Kidney glomerular epithelial cell (primary cell): ENCODE data around the gene SUSD2.
"Not testable (repeated sequence)": the region's sequence is repeated elsewhere in the genome, so short reads cannot be mapped to it uniquely, and the experiment has no call there.

ENCODE experiments used
- DNase-seq: peaks from one replicate; lab custom pipeline; 2025; lab: John Stamatoyannopoulos, UW

SUSD2 gene

DNA sequence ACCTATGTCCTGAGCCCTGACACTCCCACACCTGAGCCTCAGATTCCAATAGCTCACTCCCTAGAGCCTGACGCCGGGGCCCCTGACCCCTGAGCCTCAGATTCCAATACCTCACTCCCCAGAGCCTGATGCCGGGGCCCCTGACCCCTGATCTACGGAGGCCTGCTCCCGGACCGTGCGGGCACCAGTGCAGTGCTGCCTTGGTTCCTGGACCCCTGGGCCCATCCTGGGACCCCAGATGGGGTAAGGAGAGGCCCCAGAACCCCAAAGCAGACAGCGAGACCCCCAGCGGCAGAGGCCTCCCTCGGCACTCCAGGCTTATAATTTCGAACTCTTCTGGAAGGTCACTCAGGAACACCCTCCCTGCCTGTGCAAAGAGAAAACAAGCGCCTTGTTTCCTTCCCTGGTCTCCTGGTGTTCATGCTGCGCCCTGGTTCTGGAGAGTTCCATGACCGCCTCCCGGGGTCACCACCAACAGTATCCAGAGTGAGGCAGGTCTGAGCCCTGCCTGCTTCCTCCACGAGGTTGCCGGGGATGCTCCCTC, 7.5 kb downstream of the SUSD2 start:
- no peak for DNase-seq

DNA sequence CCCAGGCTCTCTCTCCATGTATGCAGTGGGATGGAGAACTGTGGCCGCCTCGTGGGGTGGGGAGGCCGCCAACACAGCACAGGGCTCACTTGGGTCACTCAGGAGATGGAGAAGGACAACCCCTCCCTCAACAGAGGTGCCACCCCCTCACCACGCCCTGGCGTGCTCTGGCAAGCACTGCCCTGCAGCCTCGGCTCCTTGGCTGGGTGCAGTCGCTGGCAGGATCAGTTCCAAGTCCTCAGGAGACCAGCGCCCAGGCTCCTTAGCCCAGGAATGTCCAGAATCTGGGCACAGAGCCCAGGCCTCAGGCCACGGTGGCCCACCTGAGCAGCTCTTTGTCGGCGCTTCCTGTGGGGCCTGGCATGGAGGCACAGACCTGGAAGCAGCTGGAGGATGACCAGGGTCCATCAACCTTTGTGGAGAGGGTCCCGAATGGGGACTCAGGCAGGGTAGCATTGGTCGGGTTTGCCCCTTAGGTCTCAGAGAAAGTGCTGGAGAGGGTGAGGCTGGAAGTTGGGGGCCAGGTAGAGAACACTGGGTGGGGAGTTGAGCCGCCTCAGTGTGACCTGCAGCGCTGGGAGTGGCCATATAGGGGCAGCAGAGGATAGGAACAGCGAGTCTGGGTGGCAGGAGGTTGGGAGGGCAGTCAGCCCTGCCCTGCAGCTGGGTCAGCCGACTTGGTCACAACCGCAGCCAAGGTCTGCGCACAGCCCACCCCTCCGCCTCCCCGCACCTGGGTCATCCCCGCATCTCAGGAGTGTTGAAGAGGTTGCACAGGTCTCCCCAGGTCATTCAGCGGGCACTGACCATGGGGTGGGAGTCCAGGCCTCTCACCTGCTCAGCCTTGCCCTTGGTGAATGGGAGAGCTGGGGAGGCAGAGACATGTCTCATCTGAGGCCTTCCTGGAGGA, 8.2 kb downstream of the SUSD2 start:
- peak; percentile 55 for DNase-seq

DNA sequence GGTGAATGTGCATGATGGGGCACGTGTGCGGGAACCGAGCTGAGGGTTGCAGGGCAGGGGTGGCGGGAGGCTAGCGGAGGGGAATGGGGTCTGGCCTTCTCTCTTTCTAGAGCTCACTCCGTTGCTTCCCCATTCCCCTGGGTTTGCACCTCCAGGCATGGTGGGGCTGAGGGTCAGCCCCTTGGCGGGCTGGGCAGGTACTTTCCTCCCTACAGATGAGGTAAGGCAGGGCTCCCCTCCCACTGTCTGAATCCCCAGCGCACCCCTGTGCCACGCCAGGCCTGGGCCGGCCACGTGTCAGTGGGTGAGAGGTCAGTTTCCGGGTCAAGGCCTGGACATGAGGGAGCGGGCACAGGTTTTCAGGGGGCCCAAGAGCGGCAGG, 8.9 kb downstream of the SUSD2 start:
- no peak for DNase-seq

DNA sequence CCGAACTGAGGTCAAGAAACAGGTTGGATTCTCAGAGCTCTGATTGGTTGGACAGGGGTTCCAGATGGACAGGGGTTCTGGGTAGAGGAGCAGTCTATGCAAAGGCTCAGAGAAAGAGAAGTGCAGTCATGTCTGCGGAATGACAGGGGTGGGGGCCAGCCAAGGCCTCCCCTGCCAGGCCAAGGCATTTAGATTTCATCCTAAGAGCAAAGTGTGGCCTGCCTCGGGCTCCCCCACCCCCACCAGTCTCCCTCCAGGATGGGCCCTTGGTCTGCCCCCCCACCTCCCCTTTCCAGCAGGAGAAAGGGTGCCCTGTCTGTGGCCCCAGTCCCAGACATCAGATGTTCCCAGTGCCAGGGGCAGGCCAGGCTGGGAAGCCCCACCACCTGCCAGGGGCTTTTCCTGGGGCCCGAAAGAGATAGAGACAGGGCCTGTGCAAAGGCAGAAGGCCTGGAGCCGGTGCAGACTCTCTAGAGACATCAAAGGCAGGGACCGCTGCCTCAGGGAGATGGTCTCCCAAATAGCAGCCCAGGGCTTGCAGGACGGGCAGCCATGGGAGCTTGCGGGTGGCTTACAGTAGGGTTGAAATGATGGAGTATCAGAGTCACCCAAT, 9.4 kb downstream of the SUSD2 start:
- DNase-seq = no peak

DNA sequence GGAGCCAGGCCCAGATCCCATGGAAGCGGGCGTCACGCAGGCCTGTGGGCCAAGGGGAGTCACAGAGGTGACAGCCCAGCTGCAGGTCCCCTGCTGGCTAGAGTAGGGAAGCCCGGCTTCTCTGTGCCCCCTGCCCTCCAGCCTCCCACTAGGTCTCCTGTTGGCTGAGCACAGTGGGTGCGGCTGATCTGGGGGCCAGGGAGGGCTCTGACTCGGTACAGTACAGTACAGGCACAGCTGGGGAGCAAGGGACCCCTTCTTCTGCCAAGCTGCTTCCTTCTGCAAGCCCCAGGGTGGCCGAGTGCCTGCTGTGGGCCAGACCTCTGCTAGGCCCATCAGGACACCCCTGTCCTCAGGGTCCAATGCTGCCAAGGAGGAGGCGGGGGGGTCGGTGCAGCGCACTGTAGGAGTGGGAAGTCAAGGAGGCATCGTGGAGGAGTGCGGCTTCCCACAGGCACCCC, 10.1 kb downstream of the SUSD2 start:
- no peak for DNase-seq

DNA sequence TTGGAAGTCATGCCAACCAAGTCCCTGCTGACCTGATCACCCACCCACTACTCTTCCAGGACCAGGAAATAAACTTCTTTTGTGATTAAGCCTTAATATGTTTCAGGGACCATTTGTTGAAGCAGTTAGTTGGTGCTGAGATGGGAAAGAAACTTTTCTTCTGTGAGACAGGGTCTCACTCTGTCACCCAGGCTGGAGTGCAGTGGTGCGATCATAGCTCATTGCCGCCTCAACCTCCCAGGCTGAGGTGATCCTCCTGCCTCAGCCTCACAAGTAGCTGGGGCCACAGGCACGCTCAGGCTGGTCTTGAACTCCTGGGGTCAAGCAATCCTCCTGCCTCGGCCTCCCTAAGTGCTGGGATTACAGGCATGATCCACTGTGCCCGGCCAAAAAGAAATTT, 10.6 kb downstream of the SUSD2 start:
- no peak for DNase-seq

DNA sequence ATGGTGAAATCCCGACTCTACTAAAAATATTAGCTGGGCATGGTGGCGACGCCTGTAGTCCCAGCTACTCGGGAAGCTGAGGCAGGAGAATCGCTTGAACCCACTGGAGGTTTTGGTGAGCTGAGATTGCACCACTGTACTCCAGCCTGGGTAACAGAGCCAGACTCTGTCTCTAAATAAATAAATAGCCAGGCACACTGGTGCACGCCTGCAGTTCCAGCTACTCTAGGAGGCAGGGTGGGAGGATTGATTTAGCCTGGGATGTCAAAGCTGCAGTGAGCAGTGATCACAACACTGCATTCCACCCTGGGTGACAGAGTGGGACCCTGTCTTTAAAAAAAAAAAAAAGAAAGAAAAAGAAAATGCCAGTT, 17.4 kb downstream of the SUSD2 start:
- DNase-seq = no peak

DNA sequence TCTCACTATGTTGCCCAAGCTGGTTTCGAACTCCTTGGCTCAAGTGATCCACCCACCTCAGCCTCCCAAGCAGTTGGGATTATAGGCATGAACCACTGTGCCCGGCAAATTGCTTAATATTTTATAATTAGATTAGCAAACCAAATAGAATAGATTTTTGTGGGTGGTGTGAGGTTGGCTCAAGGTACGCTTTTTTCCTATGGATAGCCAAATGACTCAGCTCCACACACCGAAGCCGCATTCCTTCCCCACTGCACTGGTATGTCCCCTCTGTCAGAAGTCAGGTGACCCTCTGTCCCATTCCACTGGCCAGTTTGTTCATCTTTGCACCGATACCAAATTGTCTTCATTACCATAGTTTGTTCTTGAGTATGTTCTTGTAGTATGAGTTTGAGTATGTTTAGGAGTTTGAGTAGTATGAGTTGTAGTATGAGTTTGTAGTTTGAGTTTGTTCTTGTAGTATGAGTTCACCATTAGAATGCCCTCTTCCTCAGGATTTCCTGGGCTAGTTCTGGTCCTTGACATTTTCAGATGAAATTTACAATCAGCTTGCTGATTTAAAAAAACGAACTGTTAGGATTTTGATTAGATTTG, 19.4 kb downstream of the SUSD2 start:
- DNase-seq = peak; percentile 49

DNA sequence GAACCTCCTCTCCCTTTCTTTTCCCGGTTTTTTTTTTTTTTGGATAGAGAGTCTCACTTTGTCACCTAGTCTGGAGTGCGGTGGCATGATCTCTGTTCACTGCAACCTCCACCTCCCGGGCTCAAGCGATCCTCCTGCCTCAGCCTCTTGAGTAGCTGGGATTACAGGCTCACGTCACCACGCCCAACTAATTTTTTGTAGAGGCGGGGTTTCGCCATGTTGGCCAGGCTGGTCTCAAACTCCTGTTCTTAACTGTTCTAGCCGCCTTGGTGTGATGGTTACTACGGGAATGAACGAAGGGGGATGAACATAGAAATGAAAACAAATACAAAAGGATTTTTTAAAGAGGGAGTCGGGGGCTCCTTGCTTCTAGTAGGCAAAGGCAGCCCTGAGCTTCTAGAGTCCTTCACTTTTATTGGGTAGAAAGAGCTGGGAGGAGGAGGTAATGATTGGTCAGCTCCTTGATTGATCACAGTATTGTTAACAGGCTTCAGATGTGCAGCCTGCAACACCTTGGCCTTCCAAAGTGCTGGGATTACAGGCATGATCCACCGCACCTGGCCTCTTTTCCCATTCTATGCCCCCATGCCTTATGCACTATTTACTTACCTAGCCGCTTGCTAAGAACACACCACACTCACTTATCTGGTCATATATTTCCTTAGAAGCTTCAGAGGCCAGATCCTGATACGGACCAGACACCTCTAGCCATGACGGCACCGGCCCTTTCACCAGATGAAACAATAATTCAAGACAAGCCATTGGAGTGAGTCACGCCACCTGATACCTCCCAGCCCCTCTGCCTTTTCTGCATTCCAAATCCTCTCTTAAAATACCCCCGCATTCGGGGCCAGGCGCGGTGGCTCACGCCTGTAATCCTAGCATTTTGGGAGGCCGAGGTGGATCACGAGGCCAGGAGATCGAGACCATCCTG, 20.7 kb downstream of the SUSD2 start:
- no peak for DNase-seq

DNA sequence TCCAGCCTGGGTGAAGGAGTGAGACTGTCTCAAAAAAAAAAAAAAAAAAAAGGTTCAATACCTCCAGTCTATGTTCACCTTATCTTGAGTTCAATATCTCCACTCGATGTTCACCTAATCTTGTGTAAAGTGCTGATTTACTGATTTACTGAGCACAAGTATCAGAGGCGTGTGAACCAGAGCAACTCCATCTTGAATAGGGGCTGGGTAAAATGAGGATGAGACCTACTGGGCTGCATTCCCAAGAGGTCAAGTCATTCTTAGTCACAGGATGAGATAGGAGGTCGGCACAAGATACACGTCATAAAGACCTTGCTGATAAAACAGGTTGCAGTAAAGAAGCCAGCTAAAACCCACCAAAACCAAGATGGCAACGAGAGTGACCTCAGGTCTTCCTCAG, 22.6 kb downstream of the SUSD2 start:
- not testable (repeated sequence) for DNase-seq

DNA sequence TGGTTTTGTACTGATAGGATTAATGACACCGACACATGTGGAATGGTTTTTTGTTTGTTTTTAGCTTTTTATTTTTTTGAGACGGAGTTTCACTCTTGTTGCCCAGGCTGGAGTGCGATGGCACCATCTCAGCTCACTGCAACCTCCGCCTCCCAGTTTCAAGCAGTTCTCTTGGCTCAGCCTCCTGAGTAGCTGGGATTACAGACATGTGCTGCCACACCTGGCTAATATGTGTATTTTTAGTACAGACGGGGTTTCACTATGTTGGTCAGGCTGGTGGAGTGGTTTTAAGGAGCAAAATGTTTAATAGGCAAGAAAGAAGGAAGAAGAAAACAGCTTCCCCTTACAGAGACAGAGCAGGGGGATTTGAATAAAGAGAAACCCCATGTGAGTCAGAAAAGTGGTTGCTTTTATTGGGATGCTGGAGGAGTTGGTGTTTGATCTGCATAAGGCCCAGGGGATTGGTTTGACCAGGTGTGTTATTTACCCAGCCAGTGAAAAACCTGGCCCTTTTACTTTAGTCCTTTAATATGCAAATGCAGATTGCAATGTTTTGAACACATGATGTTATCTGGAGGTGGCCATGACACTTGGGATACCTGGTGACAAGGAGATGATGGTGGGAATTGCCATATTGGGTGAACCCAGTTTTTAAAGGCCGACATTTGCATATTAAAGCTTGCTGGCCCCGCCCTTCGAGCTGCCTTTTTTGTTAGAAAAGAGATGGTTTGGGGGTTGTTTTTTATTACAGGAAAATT, 24.3 kb downstream of the SUSD2 start:
- no peak for DNase-seq

DNA sequence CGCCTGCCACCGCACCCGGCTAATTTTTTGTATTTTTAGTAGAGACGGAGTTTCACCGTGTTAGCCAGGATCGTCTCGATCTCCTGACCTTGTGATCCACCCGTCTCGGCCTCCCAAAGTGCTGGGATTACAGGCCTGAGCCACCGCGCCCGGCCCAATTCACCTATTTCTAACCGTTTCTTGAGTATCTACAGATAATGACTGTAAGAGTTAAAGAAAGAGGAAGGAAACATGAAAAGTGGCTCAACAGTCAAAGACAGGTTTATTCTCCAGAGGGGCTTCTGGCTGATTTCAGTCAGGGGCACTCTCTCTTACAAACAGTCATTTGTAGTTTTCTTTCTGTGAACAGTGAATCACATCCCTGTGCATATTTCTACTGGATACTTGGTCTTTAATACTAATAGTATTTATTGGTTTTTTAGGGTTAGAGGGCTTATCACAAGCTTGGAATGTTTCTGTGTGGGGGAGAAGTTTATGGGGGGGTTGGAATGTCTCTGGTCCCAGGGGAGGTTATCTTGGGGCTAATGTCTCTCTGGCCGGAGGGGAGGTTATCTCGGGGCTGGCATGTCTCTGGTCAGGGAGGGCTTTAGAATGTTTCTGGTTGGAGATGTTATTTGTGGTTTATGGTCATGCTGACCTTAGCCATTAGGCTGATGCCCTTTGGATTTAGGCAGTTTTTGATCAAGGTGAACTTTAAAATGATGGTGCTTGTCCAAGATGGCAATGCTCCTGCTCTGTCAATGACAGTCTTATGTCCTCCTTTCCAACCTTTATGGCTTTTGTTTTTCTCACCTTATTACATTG, 25.4 kb downstream of the SUSD2 start:
- DNase-seq = peak; percentile 30

DNA sequence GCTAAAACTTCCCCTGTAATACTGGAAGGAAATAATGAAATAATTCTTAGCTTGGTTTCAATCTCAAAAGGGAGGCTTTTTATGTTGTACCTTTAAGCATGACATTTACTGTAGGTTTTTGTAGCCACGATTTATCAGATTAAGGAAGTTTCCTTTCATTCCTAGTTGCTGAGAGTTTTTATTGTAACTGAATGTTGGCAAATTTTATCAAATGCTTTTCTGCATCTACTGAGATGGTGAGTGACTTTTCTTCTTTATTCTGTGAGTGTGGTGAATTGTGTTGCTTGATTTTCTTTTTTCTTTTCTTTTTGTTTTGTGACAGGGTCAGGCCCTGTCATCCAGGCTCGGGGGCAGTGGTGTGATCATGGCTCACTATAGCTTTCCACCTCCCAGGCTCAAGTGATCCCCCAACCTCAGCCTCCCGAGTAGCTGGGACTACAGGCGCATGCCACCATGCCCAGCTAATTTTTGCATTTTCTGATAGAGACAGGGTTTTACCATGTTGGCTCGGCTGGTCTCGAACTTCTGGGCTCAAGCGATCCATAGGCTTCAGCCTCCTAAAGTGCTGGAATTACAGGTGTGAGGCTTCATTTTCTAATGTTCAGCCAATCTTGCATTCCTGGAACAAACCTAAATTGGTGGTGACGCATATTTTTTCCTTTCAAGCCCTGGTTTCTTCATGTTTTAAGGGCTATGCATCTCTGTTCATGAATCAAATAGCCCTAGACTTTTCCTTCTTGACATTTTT, 26.2 kb downstream of the SUSD2 start:
- DNase-seq = no peak

DNA sequence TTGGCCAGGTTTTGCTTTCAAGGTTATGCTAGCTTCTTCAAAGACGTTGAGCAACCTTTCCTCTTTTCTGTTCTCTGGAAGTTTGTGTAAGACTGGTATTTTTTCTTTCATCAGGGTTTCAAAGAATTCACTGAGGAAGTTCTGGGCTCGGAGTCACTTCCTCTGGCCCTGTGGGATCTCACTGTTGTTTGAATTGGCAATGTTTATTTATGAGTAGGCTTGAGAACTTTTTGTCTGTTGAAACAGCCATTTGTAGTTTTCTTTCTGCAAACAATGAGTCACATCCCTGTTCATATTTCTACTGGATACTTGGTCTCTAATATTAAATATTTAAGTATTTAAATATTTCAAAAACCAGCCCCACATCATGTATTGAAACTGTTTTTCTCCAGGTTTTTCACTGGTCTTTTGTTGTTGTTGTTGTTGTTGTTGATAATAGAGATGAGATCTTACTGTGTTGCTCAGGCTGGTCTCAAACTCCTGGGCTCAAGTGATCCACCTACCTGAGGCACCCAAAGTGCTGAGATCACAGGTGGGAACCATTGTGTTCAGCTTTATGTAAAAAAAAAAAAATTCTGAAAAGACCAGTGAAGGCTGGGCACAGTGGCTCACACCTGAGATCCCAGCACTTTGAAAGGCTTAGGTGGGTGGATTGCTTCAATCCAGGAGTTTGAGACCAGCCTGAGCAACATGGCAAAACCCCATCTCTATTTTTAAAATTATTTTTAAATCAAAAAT, 26.9 kb downstream of the SUSD2 start:
- DNase-seq = peak; percentile 84

DNA sequence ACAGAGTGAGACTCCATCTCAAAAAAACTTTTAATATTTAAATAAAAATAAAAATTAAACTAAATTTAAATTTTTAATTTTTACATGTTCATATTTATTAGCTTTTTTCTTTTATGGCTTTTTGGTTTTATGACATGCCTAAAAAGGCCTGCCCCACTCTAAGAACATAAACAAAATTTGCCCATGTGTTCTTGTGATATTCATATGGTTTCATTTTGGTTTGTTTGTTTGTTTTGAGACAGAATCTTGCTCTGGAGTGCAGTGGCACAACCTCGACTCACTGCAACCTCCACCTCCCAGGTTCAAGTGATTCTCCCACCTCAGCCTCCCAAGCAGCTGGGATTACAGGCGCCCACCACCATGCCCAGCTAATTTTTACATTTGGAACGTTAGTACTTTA, 27.7 kb downstream of the SUSD2 start:
- DNase-seq = no peak

DNA sequence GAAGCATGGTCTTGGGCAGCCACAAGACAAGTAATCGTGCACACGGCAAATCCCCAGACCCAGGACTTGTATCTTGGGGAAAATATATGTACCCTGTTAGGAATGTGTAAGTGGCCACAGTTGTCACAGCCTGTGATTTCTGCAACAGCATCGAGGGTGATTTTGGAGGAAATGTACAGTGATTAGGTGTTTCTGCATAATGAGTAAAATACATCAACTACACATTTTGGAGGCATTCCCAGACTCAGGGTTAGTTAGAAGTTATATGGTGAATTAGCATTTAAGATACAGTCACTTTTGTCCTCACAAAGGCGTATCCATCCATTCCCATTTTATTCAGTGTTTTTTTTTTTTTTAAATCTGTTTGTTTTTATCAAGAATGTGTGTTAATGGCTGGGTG, 28.4 kb downstream of the SUSD2 start:
- DNase-seq = no peak

DNA sequence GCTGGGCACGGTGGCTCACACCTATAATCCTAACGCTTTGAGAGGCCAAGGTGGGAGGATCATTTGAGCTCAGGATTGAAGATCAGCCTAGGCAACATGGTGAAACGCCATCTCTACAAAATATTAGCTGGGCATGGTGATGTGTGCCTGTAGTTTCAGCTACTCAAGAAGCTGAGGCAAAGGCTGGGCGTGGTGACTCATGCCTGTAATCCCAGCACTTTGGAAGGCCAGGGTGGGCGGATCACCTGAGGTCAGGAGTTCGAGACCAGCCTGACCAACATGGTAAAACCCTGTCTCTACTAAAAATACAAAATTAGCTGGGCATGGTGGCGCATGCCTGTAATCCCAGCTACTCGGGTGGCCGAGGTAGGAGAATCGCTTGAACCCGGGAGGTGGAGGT, 29.1 kb downstream of the SUSD2 start:
- DNase-seq = not testable (repeated sequence)

DNA sequence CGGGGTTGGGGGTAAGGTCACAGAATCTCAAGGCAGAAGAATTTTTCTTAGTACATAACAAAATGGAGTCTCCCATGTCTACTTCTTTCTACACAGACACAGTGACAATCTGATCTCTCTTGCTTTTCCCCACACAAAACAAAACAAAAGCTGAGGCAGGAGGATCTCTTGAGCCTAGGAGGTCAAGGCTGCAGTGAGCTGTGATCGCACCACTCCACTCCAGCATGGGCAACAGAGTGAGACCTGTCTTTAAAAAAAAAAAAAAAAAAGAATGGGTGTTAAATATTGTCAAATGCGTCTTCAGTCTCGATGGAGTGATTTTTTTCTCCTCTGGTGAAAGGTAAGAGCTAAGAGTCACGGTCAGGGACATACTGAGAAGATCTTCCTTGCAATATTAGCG, 30.4 kb downstream of the SUSD2 start:
- not testable (repeated sequence) for DNase-seq

DNA sequence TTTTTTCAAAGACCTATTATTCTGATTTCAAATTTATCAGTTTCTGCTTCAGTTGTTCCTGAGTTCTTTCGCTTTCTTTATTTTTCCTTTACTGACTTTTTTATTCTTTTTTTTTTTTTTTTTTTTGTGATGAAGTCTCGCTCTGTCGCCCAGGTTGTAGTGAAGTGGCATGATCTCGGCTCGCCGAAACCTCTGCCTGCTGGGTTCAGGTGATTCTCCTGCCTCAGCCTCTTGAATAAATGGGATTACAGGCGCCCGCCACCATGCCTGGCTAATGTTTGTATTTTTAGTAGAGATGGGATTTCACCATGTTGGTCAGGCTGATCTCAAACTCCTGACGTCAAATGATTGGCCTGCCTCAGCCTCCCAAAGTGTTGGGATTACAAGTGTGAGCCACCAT, 31.8 kb downstream of the SUSD2 start:
- DNase-seq = not testable (repeated sequence)
